Motor neuron (in vitro differentiated cells): ENCODE measurements around the gene FBXW5. TPM values are rescaled to one million over a fixed set of nuclear protein-coding genes. Genes with fewer than 3 reads are reported as not detected.
A peak's percentile ranks its signal among the peaks of the same experiment; 100 is the strongest.

Source experiments
- ATAC-seq, 8 experiments: fragments of 200-7000 bp; cut with Tn5 transposase; replicated peaks in 6 of 8; 2 replicates each; pipeline ENCODE4 v1.8.0; 2021; ENCODE audit warnings: mild to moderate bottlenecking in 8 of 8, moderate library complexity in 8 of 8
- H3K27ac ChIP-seq, 2 donors: fragments of 250-450 bp; sonication (Bioruptor Pico); 2 replicates each; pipeline ENCODE4 v1.9.0; 2021; ENCODE audit warnings: antibody characterized with exemption in 2 of 2, mild to moderate bottlenecking in 2 of 2, moderate library complexity in 1 of 2
- H3K4me1 ChIP-seq, 2 donors: fragments of 250-450 bp; sonication (Bioruptor Pico); replicated peaks in 1 of 2; 2 replicates each; pipeline ENCODE4 v1.6.1; 2021; ENCODE audit warnings: antibody characterized with exemption in 2 of 2, mild to moderate bottlenecking in 2 of 2, moderate library complexity in 1 of 2
- H3K4me3 ChIP-seq, 5 donors: fragments of 250-450 bp; sonication (Bioruptor Pico); 2 replicates each; pipeline ENCODE4 v1.9.0; 2021; ENCODE audit warnings: antibody characterized with exemption in 5 of 5, mild to moderate bottlenecking in 5 of 5, moderate library complexity in 4 of 5
- WGBS, 10 experiments: fragments of 450-650 bp; shearing (Covaris generic); methylation state at CpG; one replicate each; pipeline ENCODE4 v1.0.0; 2022; 5-methylcytosine and 5-hydroxymethylcytosine counted together
- in situ Hi-C, 9 experiments: fragments of 400-800 bp; cut with MboI; loops; one replicate each; pipeline ENCODE4 v1.15.0; 2021; ENCODE audit warnings: low sequenced_read_pairs in 9 of 9, low pct_unique_long_range_greater_than_20kb in 2 of 9; ENCODE audit not compliant: unreplicated experiment in 9 of 9
- total RNA-seq, 8 experiments: library from RNA; unstranded; fragments of 300-600 nt; gene quantifications; 2 replicates each; pipeline versions ENCODE4 v1.2.3 to v1.2.4, GENCODE V29; 2022

FBXW5 gene
- total RNA-seq, 8 experiments from 2014 or later = 34.1 to 115 (median 45.3) TPM

GRCh38 chr9:136925414-136926153 lies 19.0 kb downstream of the FBXW5 start:
- 83 to 95% (median 91%) methylated on average over 3 to 14 of the region's 33 CpGs; no CpG with 5 or more reads in 6 of the 10 experiments for WGBS, 10 experiments
- H3K27ac ChIP-seq = no peak overlapping the region
- in situ Hi-C loops = no loop called here
- H3K4me3 ChIP-seq = no peak overlapping the region
- no peaks in the 10 kb centered on the region for H3K4me1 ChIP-seq
- peak in 2 of 8 experiments; percentile 8 to 15 for ATAC-seq

DNA sequence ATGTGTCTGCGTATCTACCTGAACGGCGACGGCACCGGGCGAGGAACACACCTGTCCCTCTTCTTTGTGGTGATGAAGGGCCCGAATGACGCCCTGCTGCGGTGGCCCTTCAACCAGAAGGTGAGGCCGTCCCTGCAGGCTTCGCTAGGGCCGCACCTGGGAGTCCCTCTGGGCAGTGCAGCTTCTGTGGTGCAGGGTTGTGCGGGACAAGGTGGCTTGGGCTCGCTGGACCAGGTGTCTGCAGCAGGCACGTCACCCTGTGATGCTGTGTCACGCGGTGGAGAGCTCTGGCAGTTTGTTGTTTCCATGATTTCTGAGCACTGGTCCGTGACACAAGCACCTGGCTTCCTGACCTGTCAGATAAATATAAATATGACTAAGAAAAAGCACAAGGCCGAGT lies 20.7 kb downstream of the FBXW5 start:
- Histone ChIP-seq H3K4me1 (no peaks in the 10 kb centered on the region), H3K4me3 (no peak overlapping the region), H3K27ac (no peak overlapping the region)
- WGBS, 10 experiments = 90 to 100% (median 100%) methylated on average over 1 to 4 of the region's 19 CpGs; no CpG with 5 or more reads in 5 of the 10 experiments
- ATAC-seq = no peak
- in situ Hi-C loops = no loop called here

DNA sequence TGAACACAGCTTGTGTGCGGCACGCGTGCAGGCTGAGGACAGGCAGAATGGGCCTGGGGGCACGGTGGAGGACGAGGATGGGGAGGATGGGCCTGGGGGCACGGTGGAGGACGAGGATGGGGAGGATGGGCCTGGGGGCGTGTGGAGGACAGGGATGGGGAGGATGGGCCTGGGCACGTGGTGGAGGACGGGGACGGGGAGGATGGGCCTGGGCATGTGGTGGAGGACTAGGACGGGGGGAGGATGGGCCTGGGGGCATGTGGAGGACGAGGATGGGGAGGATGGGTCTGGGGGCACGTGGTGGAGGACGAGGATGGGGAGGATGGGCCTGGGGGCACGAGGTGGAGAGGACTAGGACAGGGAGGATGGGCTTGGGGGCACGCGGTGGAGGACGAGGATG lies 22.0 kb downstream of the FBXW5 start:
- no peak for ATAC-seq
- in situ Hi-C loops = no loop called here
- H3K4me1 ChIP-seq = no peaks in the 10 kb centered on the region
- no peak overlapping the region for H3K4me3 ChIP-seq
- no peak overlapping the region for H3K27ac ChIP-seq
- WGBS, 10 experiments = 27% methylated on average over 2 of the region's 19 CpGs; no CpG with 5 or more reads in 9 of the 10 experiments

DNA sequence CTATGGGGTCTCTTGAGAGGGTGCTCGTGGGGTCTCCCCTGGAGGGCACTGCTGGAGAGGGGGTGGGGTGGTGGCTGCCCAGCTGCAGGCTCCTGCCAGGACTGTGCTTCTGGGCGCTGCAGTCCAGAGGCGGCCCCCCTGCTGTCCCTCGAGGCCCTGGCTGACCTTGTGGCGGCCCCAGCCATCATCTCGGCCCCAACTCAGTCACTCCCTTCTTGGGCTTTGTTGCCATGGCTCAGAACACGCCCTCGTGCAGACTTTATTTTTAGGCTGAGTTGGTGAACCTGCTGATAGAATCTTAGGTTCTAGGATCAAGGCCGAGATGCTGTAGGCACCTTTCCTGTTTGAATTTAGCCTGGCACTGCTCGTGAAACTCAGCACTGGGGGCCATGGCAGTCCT lies 22.8 kb downstream of the FBXW5 start:
- no peak overlapping the region for H3K4me3 ChIP-seq
- in situ Hi-C loops = no loop called here
- H3K4me1 ChIP-seq = no peaks in the 10 kb centered on the region
- no peak for ATAC-seq
- 50 to 100% (median 90%) methylated on average over 1 to 2 of the region's 10 CpGs; no CpG with 5 or more reads in 5 of the 10 experiments for WGBS, 10 experiments
- H3K27ac ChIP-seq = no peak overlapping the region

DNA sequence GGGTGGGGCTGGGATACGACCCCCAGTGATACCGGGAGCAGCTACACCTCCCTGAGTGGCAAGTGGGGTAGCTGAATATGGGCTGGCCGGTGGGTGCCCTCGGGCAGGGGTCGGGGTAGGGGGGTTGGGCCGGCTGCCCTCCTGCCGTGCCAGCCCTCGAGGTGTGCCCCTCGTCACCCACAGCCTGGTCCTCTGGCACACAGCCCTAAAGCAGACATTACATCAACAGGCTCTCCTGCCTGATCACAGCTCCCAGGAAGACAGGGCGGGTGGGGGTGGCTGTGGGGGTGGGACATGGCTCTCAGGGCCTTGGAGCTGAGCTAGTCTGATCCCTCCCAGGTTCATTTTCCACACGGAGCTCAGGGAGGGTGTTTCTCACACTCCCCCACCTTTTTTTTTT lies 23.2 kb downstream of the FBXW5 start:
- Histone ChIP-seq H3K4me1 (no peaks in the 10 kb centered on the region), H3K4me3 (no peak overlapping the region), H3K27ac (no peak overlapping the region)
- in situ Hi-C loops = no loop called here
- WGBS, 10 experiments = no CpG with 5 or more reads among the region's 11 CpGs
- peak in 1 of 8 experiments; percentile 10 for ATAC-seq

- no peak for ATAC-seq
- Histone ChIP-seq H3K27ac (no peak overlapping the region), H3K4me1 (no peaks in the 10 kb centered on the region), H3K4me3 (no peak overlapping the region)
- in situ Hi-C loops = no loop called here
- WGBS, 10 experiments = 60 to 100% (median 97%) methylated on average over 1 to 7 of the region's 14 CpGs; no CpG with 5 or more reads in 3 of the 10 experiments
Observed at GRCh38 chr9:136920734-136921231, 23.8 kb downstream of the FBXW5 start.

GRCh38 chr9:136920069-136920468 lies 24.5 kb downstream of the FBXW5 start:
- 100% methylated on average over 3 of the region's 15 CpGs; no CpG with 5 or more reads in 8 of the 10 experiments for WGBS, 10 experiments
- ATAC-seq = no peak
- H3K4me1 ChIP-seq = no peaks in the 10 kb centered on the region
- H3K4me3 ChIP-seq = no peak overlapping the region
- in situ Hi-C loops = no loop called here
- H3K27ac ChIP-seq = no peak overlapping the region

DNA sequence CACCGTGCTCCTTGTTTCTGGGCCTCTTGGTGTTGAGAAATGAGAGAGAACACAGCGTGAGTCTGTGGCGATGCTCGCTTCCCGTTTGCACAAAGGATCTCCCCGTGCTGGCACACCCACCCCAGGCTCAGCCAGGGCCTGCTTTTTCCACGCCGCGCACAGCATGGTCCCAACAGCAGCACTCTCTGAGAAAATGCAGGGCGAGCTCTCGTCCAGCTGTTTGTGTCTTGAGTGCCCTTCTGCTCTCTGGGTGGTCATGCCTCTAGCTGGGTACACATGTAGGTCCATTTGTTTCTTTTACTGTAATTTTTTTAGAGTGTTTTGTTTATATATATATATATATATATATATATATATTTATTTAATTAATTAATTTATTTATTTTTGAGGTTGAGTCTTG lies 26.6 kb downstream of the FBXW5 start:
- 97 to 100% (median 99%) methylated on average over 1 to 8 of the region's 11 CpGs; no CpG with 5 or more reads in 6 of the 10 experiments for WGBS, 10 experiments
- Histone ChIP-seq H3K27ac (no peak overlapping the region), H3K4me1 (no peaks in the 10 kb centered on the region), H3K4me3 (no peak overlapping the region)
- in situ Hi-C loops = no loop called here
- ATAC-seq = no peak

DNA sequence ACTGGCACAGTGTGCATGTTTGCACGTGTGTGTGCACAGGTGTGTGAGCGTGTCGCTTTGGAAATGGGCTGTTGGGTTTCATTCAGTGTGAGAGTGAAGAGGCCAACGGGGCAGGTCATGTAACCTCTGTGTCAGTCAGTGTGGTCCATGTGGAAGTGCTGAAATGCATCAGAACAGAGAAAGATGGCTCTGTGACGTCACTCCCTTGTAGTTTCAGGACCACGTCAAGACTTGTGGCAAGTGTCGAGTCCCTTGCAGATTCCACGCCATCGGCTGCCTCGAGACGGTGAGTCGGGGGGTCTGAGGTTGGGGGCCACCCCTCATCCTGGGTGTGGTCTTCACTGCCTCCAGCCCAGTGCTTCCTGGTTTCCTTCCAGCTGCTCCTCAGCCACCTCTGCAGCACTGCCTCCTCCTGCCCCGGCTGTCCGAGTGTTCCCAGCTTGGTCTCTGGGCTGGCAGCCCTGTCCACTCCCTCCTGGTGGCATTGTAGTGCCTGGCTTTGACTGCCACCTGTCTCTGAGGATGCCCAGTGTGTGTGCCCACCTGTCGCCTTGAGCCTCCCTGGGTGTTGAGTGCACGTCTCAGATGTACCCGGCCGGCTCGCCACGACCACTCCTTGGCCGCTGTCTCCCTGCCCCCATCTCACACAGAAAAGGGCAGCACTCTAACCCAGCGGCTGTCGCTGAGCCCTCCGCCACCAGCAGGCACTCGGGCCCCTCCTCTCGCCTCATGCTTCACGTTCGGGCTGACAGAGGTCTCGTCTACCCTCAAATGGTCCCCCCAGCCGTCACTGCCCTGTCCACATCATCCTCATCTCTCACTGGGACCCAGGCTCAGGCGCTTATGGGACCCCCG lies 28.0 kb downstream of the FBXW5 start:
- Histone ChIP-seq H3K27ac (no peak overlapping the region), H3K4me3 (no peak overlapping the region), H3K4me1 (no peaks in the 10 kb centered on the region)
- WGBS, 10 experiments = 89 to 100% (median 96%) methylated on average over 1 to 15 of the region's 32 CpGs; no CpG with 5 or more reads in 2 of the 10 experiments
- in situ Hi-C loops = no loop called here
- no peak for ATAC-seq

GRCh38 chr9:136915632-136916329 lies 28.8 kb downstream of the FBXW5 start:
- Histone ChIP-seq H3K4me1 (no peaks in the 10 kb centered on the region), H3K4me3 (no peak overlapping the region), H3K27ac (no peak overlapping the region)
- in situ Hi-C loops = no loop called here
- ATAC-seq = no peak
- WGBS, 10 experiments = 71 to 100% (median 92%) methylated on average over 1 to 9 of the region's 21 CpGs; no CpG with 5 or more reads in 1 of the 10 experiments

GRCh38 chr9:136913701-136914438 lies 30.7 kb downstream of the FBXW5 start:
- WGBS, 10 experiments = 60 to 100% (median 92%) methylated on average over 2 to 7 of the region's 17 CpGs; no CpG with 5 or more reads in 5 of the 10 experiments
- H3K27ac ChIP-seq = no peak overlapping the region
- H3K4me3 ChIP-seq = no peak overlapping the region
- no peaks in the 10 kb centered on the region for H3K4me1 ChIP-seq
- no peak for ATAC-seq
- in situ Hi-C loops = no loop called here

DNA sequence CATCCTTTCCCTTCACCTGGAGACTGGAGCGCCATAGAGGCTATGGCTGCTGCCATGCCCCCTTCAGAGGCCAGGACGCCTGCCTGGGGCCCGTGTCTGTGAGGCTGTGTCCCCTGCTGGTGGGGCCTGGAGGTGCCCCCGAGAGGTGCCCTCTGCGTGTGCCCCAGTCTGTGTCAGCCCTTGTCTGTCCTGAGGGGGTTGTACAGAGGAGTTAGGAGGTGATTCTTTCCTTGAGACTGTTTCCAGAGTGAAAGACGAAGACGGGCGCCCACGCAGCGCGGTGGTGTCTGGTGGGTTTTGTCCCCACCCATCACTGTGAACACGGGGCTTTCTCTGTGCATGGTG lies 33.7 kb downstream of the FBXW5 start:
- no peak overlapping the region for H3K27ac ChIP-seq
- WGBS, 10 experiments = 80 to 100% (median 91%) methylated on average over 1 to 6 of the region's 12 CpGs; no CpG with 5 or more reads in 6 of the 10 experiments
- H3K4me3 ChIP-seq = no peak overlapping the region
- no peak for ATAC-seq
- H3K4me1 ChIP-seq = no peaks in the 10 kb centered on the region
- in situ Hi-C loops = no loop called here
